Measurements from ENCODE around the gene CD200R1L. TPM values are rescaled to one million over a fixed set of nuclear protein-coding genes. Genes with fewer than 3 reads are reported as not detected.

CD200R1L gene
- total and polyA plus RNA-seq, 2 experiments from 2014 or later, result not detected

GRCh38 chr3:112776836-112777235, 69.8 kb downstream of the CD200R1L start:
- no peak for DNase-seq
- H3K27ac ChIP-seq, result peak overlapping the region; percentile 97
- H2AFZ ChIP-seq, result no peak overlapping the region
- no peaks in the 10 kb centered on the region for H3K36me3 ChIP-seq (ENCODE audit: low read depth)
- H3F3A ChIP-seq (ENCODE audit: insufficient read depth), result peaks cover 77% of the 10 kb centered on the region
- no peaks in the 10 kb centered on the region for H3K79me2 ChIP-seq (ENCODE audit: insufficient read depth)
- TF ChIP-seq EZH2phosphoT487 (IDR thresholded peaks at IDR 0.05; ENCODE audit: insufficient read depth, low read depth) (no peak), EZH2 (IDR thresholded peaks at IDR 0.05; ENCODE audit: insufficient read depth, poor library complexity, severe bottlenecking) (no peak)
- H3K9ac ChIP-seq, result no peak overlapping the region
- H3K9me2 ChIP-seq (ENCODE audit: insufficient read depth), result no peaks in the 10 kb centered on the region
- 65 to 66% methylated on average over 3 of the region's 3 CpGs for WGBS, 2 experiments (ENCODE audit: low coverage in 1 of 2, low lambda C conversion rate in 2 of 2, missing lambda C conversion rate in 2 of 2)
- H3K4me2 ChIP-seq (ENCODE audit: unreplicated experiment), result no peak overlapping the region
- in situ Hi-C loops (cut with MboI), result no loop called here
- no peak overlapping the region for H3K4me3 ChIP-seq
- H3K9me3 ChIP-seq (ENCODE audit: low read depth), result no peaks in the 10 kb centered on the region
- no peaks in the 10 kb centered on the region for H4K20me1 ChIP-seq (ENCODE audit: insufficient read depth)
- H3K27me3 ChIP-seq (replicated peaks; ENCODE audit: insufficient read depth), result no peaks in the 10 kb centered on the region
- peaks cover 79% of the 10 kb centered on the region for H3K4me1 ChIP-seq (ENCODE audit: insufficient read depth)

- Histone ChIP-seq H3K79me2 (ENCODE audit: insufficient read depth) (no peaks in the 10 kb centered on the region), H3K4me3 (no peak overlapping the region), H3K4me1 (ENCODE audit: insufficient read depth) (peaks cover 73% of the 10 kb centered on the region), H3K9me2 (ENCODE audit: insufficient read depth) (no peaks in the 10 kb centered on the region), H3K9me3 (ENCODE audit: low read depth) (no peaks in the 10 kb centered on the region), H3F3A (ENCODE audit: insufficient read depth) (peaks cover 77% of the 10 kb centered on the region), H2AFZ (no peak overlapping the region), H3K9ac (peak overlapping the region; percentile 78), H3K27ac (peak overlapping the region; percentile 97), H3K4me2 (ENCODE audit: unreplicated experiment) (peak overlapping the region; percentile 37), H4K20me1 (ENCODE audit: insufficient read depth) (no peaks in the 10 kb centered on the region), H3K36me3 (ENCODE audit: low read depth) (no peaks in the 10 kb centered on the region), H3K27me3 (replicated peaks; ENCODE audit: insufficient read depth) (no peaks in the 10 kb centered on the region)
- peak; percentile 83 for DNase-seq
- TF ChIP-seq EZH2phosphoT487 (IDR thresholded peaks at IDR 0.05; ENCODE audit: insufficient read depth, low read depth) (no peak), EZH2 (IDR thresholded peaks at IDR 0.05; ENCODE audit: insufficient read depth, poor library complexity, severe bottlenecking) (no peak)
- WGBS, 2 experiments (ENCODE audit: low coverage in 1 of 2, low lambda C conversion rate in 2 of 2, missing lambda C conversion rate in 2 of 2), result 5 to 11% methylated on average over 2 of the region's 2 CpGs
- in situ Hi-C loops (cut with MboI), result no loop called here
Measured at GRCh38 chr3:112776000-112776399, 70.7 kb downstream of the CD200R1L start.

- 0% methylated on average over 4 of the region's 4 CpGs for WGBS, 2 experiments (ENCODE audit: low coverage in 1 of 2, low lambda C conversion rate in 2 of 2, missing lambda C conversion rate in 2 of 2)
- peak; percentile 89 for DNase-seq
- Histone ChIP-seq H3K9me2 (ENCODE audit: insufficient read depth) (no peaks in the 10 kb centered on the region), H3K9ac (peak overlapping the region; percentile 78), H2AFZ (peak overlapping the region; percentile 40; the same call in 1 of the 2 replicates), H3K36me3 (ENCODE audit: low read depth) (no peaks in the 10 kb centered on the region), H3K27me3 (replicated peaks; ENCODE audit: insufficient read depth) (no peaks in the 10 kb centered on the region), H3K79me2 (ENCODE audit: insufficient read depth) (no peaks in the 10 kb centered on the region), H4K20me1 (ENCODE audit: insufficient read depth) (no peaks in the 10 kb centered on the region), H3F3A (ENCODE audit: insufficient read depth) (peaks cover 77% of the 10 kb centered on the region), H3K27ac (peak overlapping the region; percentile 97), H3K9me3 (ENCODE audit: low read depth) (no peaks in the 10 kb centered on the region), H3K4me1 (ENCODE audit: insufficient read depth) (peaks cover 73% of the 10 kb centered on the region), H3K4me2 (ENCODE audit: unreplicated experiment) (peak overlapping the region; percentile 37), H3K4me3 (0 out of 2 replicates have a peak overlapping the region, but pooled peaks have one; percentile 7)
- TF ChIP-seq EZH2 (IDR thresholded peaks at IDR 0.05; ENCODE audit: insufficient read depth, poor library complexity, severe bottlenecking) (no peak), EZH2phosphoT487 (IDR thresholded peaks at IDR 0.05; ENCODE audit: insufficient read depth, low read depth) (no peak)
- in situ Hi-C loops (cut with MboI), result no loop called here
Measured at GRCh38 chr3:112775011-112775742, 71.5 kb downstream of the CD200R1L start.

- TF ChIP-seq EZH2 (IDR thresholded peaks at IDR 0.05; ENCODE audit: insufficient read depth, poor library complexity, severe bottlenecking), result no peak
- TF ChIP-seq EZH2phosphoT487 (IDR thresholded peaks at IDR 0.05; ENCODE audit: insufficient read depth, low read depth), result no peak
- Histone ChIP-seq H3K27ac (peak overlapping the region; percentile 97), H4K20me1 (ENCODE audit: insufficient read depth) (no peaks in the 10 kb centered on the region), H3K9me2 (ENCODE audit: insufficient read depth) (no peaks in the 10 kb centered on the region), H2AFZ (no peak overlapping the region), H3K4me1 (ENCODE audit: insufficient read depth) (peaks cover 71% of the 10 kb centered on the region), H3K9ac (peak overlapping the region; percentile 78), H3K4me3 (0 out of 2 replicates have a peak overlapping the region, but pooled peaks have one; percentile 7), H3K9me3 (ENCODE audit: low read depth) (no peaks in the 10 kb centered on the region), H3F3A (ENCODE audit: insufficient read depth) (peaks cover 77% of the 10 kb centered on the region), H3K4me2 (ENCODE audit: unreplicated experiment) (peak overlapping the region; percentile 37), H3K79me2 (ENCODE audit: insufficient read depth) (no peaks in the 10 kb centered on the region), H3K36me3 (ENCODE audit: low read depth) (no peaks in the 10 kb centered on the region), H3K27me3 (replicated peaks; ENCODE audit: insufficient read depth) (no peaks in the 10 kb centered on the region)
- peak; percentile 93 for DNase-seq
- WGBS, 2 experiments (ENCODE audit: low coverage in 1 of 2, low lambda C conversion rate in 2 of 2, missing lambda C conversion rate in 2 of 2), result 36 to 39% methylated on average over 6 of the region's 6 CpGs
- in situ Hi-C loops (cut with MboI), result no loop called here
Measured at GRCh38 chr3:112774293-112774926, 72.3 kb downstream of the CD200R1L start.

Measured in GM23248 (cell line).